ENCODE data around the gene CEP128.

- no peak for TF ChIP-seq CTCF (conservative IDR thresholded peaks at IDR 0.05; ENCODE audit: low read depth, low read length)
- TF ChIP-seq EZH2 (IDR thresholded peaks at IDR 0.05; ENCODE audit: borderline replicate concordance, low read depth, low read length, poor library complexity, severe bottlenecking) = no peak
Measured at GRCh38 chr14:80957613-80958012, 16.1 kb upstream of the CEP128 start.

Measured in A673 (cell line).